Stimulated activated CD8-positive, alpha-beta memory T cell treated with anti-CD3 and anti-CD28 coated beads, Interleukin-12 subunit alpha, Interleukin-12 subunit beta, amount 100 ng/mL, for 24 hours (primary cell): Measurements from ENCODE around the gene TUFT1.

ENCODE experiments used
- DNase-seq: peaks from one replicate; pipeline ENCODE4 v3.0.0-alpha.2; 2020; ENCODE audit errors: extremely low read depth

The TUFT1 gene

GRCh38 chr1:151537112-151537511 is 3.0 kb upstream of the TUFT1 start:
- DNase-seq = no peak

DNA sequence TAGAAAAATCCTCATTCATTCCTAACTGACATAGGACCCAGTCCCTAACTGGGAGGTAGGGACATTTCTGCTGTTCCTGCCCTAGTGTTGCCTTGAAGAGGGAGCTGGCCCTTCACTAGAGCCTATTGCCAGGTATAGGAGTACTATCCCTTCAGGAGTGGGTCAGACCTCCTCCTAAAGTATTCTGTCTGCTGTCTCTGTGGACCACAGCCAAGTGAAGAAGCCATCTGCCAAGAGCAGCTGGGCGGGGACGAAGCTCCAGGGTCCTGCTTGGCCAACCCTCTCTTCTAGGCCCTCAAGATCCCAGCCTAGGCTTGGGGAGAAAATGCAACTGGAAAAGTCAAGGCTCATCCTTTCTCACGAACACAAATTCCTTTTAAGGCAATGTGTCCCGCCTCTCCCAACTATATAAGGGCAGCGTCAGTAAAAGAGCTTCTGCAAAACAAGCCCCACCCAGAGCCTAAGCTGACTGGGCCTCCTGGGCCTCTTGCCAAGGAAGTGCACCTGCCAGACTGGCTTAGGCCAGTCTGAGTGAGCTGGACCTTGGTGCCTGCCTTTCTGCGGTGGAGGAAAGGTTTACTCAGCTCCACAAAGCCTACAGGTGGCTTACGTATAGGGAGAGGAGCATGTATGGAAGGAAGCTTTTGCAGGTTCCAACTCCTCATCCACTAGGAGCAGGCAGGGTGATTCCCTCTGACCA is 638 bp upstream of the TUFT1 start:
- no peak for DNase-seq

DNA sequence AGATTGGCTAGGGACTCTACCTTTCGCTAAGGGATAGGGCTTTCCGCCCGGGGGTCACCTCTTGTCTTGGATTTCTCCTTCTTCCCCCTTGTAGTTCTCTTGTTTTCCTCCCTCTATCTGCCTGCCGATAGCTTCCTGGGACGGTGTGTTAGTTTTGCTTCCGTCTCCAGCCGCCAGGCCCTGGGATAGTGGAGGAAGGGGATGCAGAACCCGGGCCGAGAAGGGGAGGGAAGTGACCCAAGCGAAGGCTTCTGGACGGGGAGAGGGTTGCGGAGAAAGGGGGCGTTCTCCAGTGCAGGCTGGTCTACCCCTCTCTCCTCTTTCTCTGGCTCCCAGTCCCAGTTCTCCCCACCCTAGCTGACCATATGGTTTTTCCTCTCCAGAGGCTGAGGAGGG is 871 bp downstream of the TUFT1 start:
- no peak for DNase-seq

DNA sequence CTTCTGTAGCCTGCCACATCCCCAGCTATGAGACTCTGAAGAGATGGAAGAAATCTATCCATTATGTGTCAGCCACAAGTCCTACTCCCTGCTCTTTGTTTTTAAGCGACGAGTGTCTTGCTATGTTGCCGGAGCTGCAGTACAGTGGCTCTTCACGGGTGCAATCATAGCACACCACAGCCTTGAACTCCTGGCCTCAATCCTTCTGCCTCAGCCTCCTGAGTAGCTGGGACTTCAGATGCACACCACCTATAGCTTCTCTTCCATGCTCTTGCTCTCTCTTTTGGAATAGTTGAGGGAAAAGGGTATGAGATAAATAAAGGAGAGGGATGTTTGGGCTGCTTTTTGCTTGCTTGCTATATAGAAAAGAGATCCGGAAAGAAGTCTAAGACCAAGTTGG is 1.6 kb downstream of the TUFT1 start:
- no peak for DNase-seq

DNA sequence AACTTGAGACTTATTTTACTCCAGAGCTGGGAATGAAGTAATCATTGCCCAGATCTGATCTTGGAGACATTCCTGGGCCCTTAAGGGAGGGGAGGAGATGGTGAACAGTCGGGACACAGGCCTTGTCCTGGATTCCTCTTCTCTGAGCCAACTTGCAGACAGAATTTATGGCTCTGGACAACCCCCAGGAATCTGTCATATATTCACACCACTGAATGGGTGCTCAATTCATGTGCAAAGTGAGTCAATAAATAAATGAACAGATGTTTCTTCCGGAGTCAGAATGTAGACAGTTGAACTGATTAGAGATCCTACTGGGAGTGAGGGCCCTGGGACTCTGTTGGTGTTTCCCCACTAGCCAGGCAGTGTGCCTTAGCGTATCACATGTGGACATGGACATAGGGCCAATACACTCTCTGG is 2.6 kb downstream of the TUFT1 start:
- DNase-seq = no peak

DNA sequence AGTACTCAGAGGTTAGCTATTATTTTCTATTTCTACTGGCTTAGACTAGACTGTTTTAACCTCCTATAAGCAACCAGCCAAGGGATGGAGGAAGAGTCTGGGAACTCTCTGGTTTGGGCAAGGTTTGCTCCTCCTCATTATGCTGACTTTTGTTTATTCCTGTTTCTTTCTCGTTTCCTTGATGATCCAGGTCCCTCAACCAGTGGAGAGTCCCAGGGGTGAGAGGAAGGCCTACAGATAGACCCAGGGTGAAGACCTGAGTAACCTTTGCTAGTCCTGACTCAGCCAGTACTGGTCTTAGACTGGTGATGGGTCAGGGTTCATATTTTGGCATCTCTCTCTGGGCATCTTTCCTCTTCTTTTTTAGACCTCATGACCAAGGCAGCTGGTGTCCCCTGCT is 5.4 kb downstream of the TUFT1 start:
- no peak for DNase-seq

GRCh38 chr1:151546011-151546925 is 6.2 kb downstream of the TUFT1 start:
- no peak for DNase-seq

DNA sequence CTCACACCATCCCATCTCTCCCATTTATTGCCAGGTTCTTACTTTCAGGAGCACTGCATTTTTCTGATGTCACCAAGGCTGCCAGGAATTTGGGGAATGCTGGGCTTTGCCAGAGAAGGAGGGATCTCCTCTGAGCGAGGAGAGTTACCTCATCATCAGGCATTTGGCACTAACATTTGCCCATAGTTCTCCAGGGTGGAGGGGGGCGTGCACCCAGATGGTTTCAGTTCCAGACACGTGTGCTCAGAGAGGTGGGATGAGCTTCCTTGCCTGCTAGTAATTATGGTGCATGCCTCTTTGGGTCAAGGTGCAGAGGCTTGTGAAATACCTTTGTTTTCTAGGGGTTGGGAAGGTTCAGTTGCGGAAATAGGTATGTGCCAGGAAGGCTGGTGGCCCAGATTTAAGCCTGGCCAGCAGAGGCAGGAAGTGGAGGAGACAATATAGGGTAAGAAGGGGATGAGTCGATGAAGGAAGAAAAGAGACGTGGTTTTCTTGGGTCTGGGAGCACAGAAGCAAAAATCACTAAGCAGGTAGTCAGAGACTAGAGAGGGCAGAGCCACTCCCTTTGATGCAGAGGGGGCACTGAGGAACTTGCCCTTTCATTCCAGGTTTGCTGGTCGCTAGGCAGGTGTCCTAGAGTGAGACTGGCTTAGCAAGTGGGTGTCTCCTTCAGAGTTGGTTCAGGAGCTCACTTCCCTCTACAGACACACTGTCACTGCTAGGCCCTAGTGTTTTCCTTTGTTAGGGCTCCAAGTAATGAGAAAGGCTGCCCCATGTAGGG is 7.2 kb downstream of the TUFT1 start:
- no peak for DNase-seq

DNA sequence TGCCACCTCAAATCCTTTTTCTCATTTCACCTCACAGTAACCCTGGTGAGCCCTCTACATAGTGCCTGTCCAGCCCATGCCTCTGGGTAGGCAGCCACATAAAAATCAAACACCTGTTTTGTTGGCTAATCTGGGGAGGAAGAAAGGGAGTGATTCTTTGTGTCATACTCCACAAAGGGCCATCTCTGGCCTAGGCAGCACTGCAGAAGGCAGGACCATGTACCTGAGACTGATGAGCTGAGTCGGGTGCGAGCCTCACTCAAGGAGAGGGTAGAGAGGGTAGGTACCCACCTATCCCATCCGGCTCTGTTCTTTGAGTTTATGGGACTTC is 7.8 kb downstream of the TUFT1 start:
- DNase-seq = no peak

- DNase-seq = no peak
These were observed 9.1 kb downstream of the TUFT1 start for GRCh38 chr1:151549199-151549598.

GRCh38 chr1:151553659-151554058 is 13.6 kb downstream of the TUFT1 start:
- DNase-seq = no peak

DNA sequence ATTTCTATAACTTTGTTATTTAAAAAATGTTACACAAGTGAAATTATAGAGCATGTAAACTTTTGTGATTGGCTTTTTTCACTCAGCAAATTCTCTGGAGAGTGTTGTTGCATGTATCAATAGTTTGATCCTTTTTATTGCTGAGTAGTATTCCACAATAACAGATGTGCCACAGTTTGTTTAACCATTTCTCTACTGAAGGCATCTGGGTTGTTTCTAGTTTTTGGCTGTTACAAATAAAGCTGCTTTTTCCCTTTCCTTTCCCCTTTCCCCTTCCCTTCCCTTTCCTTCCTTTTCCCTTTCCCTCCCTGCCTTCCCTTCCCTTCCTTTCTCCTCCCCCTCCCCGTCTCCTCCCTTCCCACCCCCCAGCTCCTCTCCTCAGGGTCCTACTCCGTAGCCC is 15.9 kb downstream of the TUFT1 start:
- no peak for DNase-seq

- DNase-seq = no peak
These were observed 22.6 kb downstream of the TUFT1 start for GRCh38 chr1:151562661-151563060.

DNA sequence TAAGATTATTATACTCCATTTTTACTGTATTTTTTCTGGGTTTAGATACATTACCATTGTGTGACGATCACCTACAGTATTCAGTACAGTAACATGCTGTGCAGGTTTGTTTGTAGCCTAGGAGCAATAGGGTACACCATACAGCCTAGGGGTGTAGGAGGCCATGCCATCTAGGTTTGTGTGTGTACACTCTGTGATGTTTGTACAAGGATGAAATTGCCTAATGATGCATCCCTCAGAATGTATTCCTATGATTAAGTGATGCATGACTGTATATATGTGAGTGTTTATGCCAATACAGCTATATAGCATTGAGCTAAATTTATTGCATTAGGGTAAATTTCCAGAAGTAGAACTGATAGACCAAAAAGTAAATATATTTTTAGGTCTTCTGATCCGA is 23.3 kb downstream of the TUFT1 start:
- DNase-seq = no peak

DNA sequence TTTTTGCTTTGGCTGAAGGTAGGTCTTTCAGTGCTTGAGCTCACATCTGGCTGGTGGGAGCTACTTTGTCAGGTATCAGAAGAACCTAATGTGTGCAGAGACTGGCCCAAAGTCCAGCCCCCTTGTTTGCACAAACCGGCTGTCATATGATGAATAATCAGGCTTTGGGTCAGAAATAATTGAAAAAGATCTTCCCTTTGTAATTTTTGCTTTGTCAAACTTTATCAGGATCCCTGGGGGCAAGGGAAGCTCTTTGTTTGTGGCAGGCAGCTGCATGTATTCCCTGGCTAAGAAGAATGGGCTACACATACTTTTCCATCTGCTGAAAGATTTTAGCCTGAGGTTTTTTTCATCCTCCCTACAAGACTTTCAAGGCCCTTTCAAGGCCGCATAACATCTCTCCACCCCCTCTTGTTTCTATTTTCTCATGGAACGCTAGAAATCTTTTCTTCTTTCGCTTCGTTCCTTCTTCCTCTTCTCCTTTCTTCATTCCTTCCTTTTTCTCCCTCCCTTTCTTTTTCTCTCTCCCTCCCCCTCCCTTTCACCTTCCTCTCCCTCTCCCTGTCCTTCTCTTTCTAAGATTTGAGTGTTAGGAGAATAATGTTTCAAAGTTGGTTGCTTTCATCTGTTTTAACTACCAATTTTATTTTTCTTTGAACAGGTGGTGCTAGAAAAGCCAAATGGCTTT is 25.5 kb downstream of the TUFT1 start:
- DNase-seq = no peak

GRCh38 chr1:151568626-151569088 is 28.5 kb downstream of the TUFT1 start:
- no peak for DNase-seq

DNA sequence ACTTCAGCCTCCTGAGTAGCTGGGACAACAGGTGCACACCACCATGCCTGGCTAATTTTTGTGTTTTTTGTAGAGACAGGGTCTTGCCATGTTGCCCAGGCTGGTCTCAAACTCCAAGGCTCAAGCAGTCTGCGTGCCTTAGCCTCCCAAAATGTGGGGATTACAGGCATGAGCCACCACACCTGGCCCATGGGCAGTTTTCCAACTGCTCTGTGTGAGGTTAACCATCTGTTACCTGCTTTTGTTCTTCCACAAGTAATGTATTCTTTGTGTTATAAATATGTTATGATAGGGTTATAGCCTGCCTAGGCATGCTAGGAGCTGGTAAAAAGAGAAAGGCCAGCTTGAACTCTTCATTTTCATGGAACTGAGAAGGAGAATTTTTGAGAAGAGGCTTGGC is 30.7 kb downstream of the TUFT1 start:
- DNase-seq = no peak

- DNase-seq = no peak
These were observed 34.7 kb downstream of the TUFT1 start for GRCh38 chr1:151574575-151575529.

DNA sequence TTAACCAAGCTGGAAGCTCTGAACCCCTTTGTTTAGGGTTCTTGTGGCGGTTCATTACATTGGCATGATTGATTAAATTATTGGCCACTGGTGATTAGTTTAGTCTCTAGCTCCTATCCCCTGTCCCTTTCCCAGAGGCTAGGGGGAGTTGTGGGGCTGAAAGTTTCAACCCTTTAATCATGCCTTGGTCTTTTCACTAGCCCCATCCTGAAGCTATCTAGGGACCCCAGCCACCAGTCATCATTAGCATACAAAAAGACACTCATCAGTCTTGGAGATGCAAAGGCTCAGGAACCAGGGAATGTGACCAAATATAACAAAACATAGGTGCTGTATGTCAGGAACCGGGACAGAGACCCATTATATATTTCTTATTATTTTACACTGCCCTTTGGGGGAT is 37.1 kb downstream of the TUFT1 start:
- no peak for DNase-seq

DNA sequence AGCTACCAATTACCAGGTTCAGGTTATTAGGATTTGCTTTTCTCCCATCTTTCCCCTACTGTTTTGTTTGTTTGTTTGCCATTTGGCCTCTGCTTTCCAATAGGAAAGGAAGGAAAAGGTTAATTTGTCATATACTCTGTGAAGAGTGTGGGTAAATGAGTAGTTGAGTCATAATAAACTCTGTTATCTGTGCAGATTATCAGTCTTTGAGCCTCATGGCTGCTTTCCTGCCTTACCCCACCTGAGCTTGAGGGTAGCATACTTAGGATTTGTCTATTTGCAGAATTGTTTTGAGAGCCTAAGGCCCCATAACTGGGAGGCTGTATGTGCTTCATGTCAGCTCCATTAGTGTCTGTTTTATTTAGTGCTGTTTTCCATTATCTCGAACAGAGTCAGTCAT is 38.8 kb downstream of the TUFT1 start:
- no peak for DNase-seq
